ENCODE measurements around the gene PTPRR. TPM values are rescaled to one million over a fixed set of nuclear protein-coding genes. Genes with fewer than 3 reads are reported as not detected.

PTPRR gene
- total RNA-seq, 2 experiments from 2014 or later = not detected

GRCh38 chr12:70732287-70732686 lies 188.3 kb downstream of the PTPRR start:
- no peaks in the 10 kb centered on the region for H3K36me3 Mint-ChIP-seq (ENCODE audit: low read depth)

GRCh38 chr12:70730675-70731180 lies 189.8 kb downstream of the PTPRR start:
- H3K4me1 Mint-ChIP-seq = no peaks in the 10 kb centered on the region
- POLR2A ChIA-PET = no interaction called here
- no peak overlapping the region for H3K4me3 Mint-ChIP-seq
- H3K9me3 Mint-ChIP-seq = no peaks in the 10 kb centered on the region
- H3K36me3 Mint-ChIP-seq (ENCODE audit: low read depth) = no peaks in the 10 kb centered on the region
- peaks cover 3% of the 10 kb centered on the region for H3K27me3 Mint-ChIP-seq
- CTCF ChIA-PET = interaction anchor here (0.7 kb wide), 2 partner anchors 133 to 853 kb away, joined by 4 read pairs; no protein-coding TSS in a partner anchor
- no peak overlapping the region for H3K27ac Mint-ChIP-seq
- no peak for DNase-seq

More at GRCh38 chr12:70732287-70732686, 188.3 kb downstream of the PTPRR start:
- Mint-ChIP-seq H3K27ac (no peak overlapping the region), H3K27me3 (no peaks in the 10 kb centered on the region), H3K4me1 (no peaks in the 10 kb centered on the region), H3K9me3 (no peaks in the 10 kb centered on the region), H3K4me3 (no peak overlapping the region)
- ChIA-PET POLR2A (no interaction called here), CTCF (no interaction called here)
- no peak for DNase-seq

GRCh38 chr12:70724444-70724843 lies 196.1 kb downstream of the PTPRR start:
- H3K36me3 Mint-ChIP-seq (ENCODE audit: low read depth) = no peaks in the 10 kb centered on the region
- H3K9me3 Mint-ChIP-seq = no peaks in the 10 kb centered on the region
- H3K4me3 Mint-ChIP-seq = no peak overlapping the region
- H3K27ac Mint-ChIP-seq = no peak overlapping the region
- H3K4me1 Mint-ChIP-seq = peaks cover 5% of the 10 kb centered on the region
- no peak for DNase-seq
- H3K27me3 Mint-ChIP-seq = peaks cover 5% of the 10 kb centered on the region
- CTCF ChIA-PET = interaction anchor here (0.5 kb wide), 1 partner anchor 1436 kb away, joined by 3 read pairs; no protein-coding TSS in a partner anchor
- POLR2A ChIA-PET = no interaction called here

- no peaks in the 10 kb centered on the region for H3K9me3 Mint-ChIP-seq
- no peak overlapping the region for H3K4me3 Mint-ChIP-seq
- peaks cover 5% of the 10 kb centered on the region for H3K4me1 Mint-ChIP-seq
- DNase-seq = no peak
- peaks cover 7% of the 10 kb centered on the region for H3K27me3 Mint-ChIP-seq
- ChIA-PET CTCF (no interaction called here), POLR2A (no interaction called here)
- no peak overlapping the region for H3K27ac Mint-ChIP-seq
- no peaks in the 10 kb centered on the region for H3K36me3 Mint-ChIP-seq (ENCODE audit: low read depth)
Observed at GRCh38 chr12:70722584-70723343, 197.8 kb downstream of the PTPRR start.

- POLR2A ChIA-PET = no interaction called here
- no peak overlapping the region for H3K4me3 Mint-ChIP-seq
Observed at GRCh38 chr12:70721656-70722357, 198.7 kb downstream of the PTPRR start.

GRCh38 chr12:70721216-70721615 lies 199.3 kb downstream of the PTPRR start:
- Mint-ChIP-seq H3K27me3 (peaks cover 7% of the 10 kb centered on the region), H3K27ac (no peak overlapping the region), H3K4me3 (no peak overlapping the region), H3K36me3 (ENCODE audit: low read depth) (no peaks in the 10 kb centered on the region), H3K4me1 (peaks cover 5% of the 10 kb centered on the region), H3K9me3 (no peaks in the 10 kb centered on the region)
- CTCF ChIA-PET = no interaction called here
- DNase-seq = no peak
- POLR2A ChIA-PET = no interaction called here

More at GRCh38 chr12:70721656-70722357, 198.7 kb downstream of the PTPRR start:
- Mint-ChIP-seq H3K4me1 (peaks cover 5% of the 10 kb centered on the region), H3K9me3 (no peaks in the 10 kb centered on the region), H3K27ac (no peak overlapping the region), H3K27me3 (peaks cover 8% of the 10 kb centered on the region), H3K36me3 (ENCODE audit: low read depth) (no peaks in the 10 kb centered on the region)
- DNase-seq = no peak
- CTCF ChIA-PET = no interaction called here

GRCh38 chr12:70719672-70720420 lies 200.7 kb downstream of the PTPRR start:
- Mint-ChIP-seq H3K9me3 (no peaks in the 10 kb centered on the region), H3K36me3 (ENCODE audit: low read depth) (no peaks in the 10 kb centered on the region), H3K27me3 (peaks cover 9% of the 10 kb centered on the region), H3K27ac (no peak overlapping the region), H3K4me1 (peaks cover 5% of the 10 kb centered on the region), H3K4me3 (no peak overlapping the region)
- no peak for DNase-seq
- ChIA-PET POLR2A (no interaction called here), CTCF (interaction anchor here (0.6 to 1.0 kb wide), 2 partner anchors 117 to 130 kb away, joined by 3 to 6 read pairs; no protein-coding TSS in a partner anchor)

- peaks cover 9% of the 10 kb centered on the region for H3K27me3 Mint-ChIP-seq
- ChIA-PET CTCF (interaction anchor here (0.6 to 1.0 kb wide), 2 partner anchors 116 to 130 kb away, joined by 3 to 6 read pairs; no protein-coding TSS in a partner anchor), POLR2A (no interaction called here)
- no peak for DNase-seq
- H3K4me1 Mint-ChIP-seq = peaks cover 5% of the 10 kb centered on the region
- no peaks in the 10 kb centered on the region for H3K9me3 Mint-ChIP-seq
- H3K4me3 Mint-ChIP-seq = no peak overlapping the region
- no peaks in the 10 kb centered on the region for H3K36me3 Mint-ChIP-seq (ENCODE audit: low read depth)
- no peak overlapping the region for H3K27ac Mint-ChIP-seq
Observed at GRCh38 chr12:70719071-70719470, 201.5 kb downstream of the PTPRR start.

GRCh38 chr12:70711831-70712230 lies 208.7 kb downstream of the PTPRR start:
- ChIA-PET POLR2A (no interaction called here), CTCF (no interaction called here)
- Mint-ChIP-seq H3K36me3 (ENCODE audit: low read depth) (no peaks in the 10 kb centered on the region), H3K27me3 (peaks cover 21% of the 10 kb centered on the region), H3K4me3 (no peak overlapping the region), H3K9me3 (no peaks in the 10 kb centered on the region), H3K4me1 (no peaks in the 10 kb centered on the region), H3K27ac (no peak overlapping the region)
- DNase-seq = no peak

GRCh38 chr12:70709022-70709421 lies 211.5 kb downstream of the PTPRR start:
- H3K9me3 Mint-ChIP-seq = no peaks in the 10 kb centered on the region
- POLR2A ChIA-PET = no interaction called here
- CTCF ChIA-PET = no interaction called here
- H3K4me3 Mint-ChIP-seq = no peak overlapping the region
- H3K36me3 Mint-ChIP-seq (ENCODE audit: low read depth) = no peaks in the 10 kb centered on the region
- H3K27me3 Mint-ChIP-seq = peaks cover 16% of the 10 kb centered on the region
- no peak overlapping the region for H3K27ac Mint-ChIP-seq
- no peak for DNase-seq
- no peaks in the 10 kb centered on the region for H3K4me1 Mint-ChIP-seq

GRCh38 chr12:70706611-70707010 lies 213.9 kb downstream of the PTPRR start:
- H3K4me3 Mint-ChIP-seq = no peak overlapping the region
- ChIA-PET CTCF (no interaction called here), POLR2A (no interaction called here)
- DNase-seq = no peak
- no peak overlapping the region for H3K27ac Mint-ChIP-seq
- H3K4me1 Mint-ChIP-seq = no peaks in the 10 kb centered on the region
- peaks cover 9% of the 10 kb centered on the region for H3K27me3 Mint-ChIP-seq
- H3K36me3 Mint-ChIP-seq (ENCODE audit: low read depth) = no peaks in the 10 kb centered on the region
- no peaks in the 10 kb centered on the region for H3K9me3 Mint-ChIP-seq

- no peaks in the 10 kb centered on the region for H3K4me1 Mint-ChIP-seq
- H3K36me3 Mint-ChIP-seq (ENCODE audit: low read depth) = no peaks in the 10 kb centered on the region
- H3K27me3 Mint-ChIP-seq = no peaks in the 10 kb centered on the region
- POLR2A ChIA-PET = no interaction called here
- DNase-seq = no peak
- no peak overlapping the region for H3K27ac Mint-ChIP-seq
- no peaks in the 10 kb centered on the region for H3K9me3 Mint-ChIP-seq
- no peak overlapping the region for H3K4me3 Mint-ChIP-seq
- CTCF ChIA-PET = no interaction called here
Observed at GRCh38 chr12:70698345-70698744, 222.2 kb downstream of the PTPRR start.

GRCh38 chr12:70695361-70696023 lies 225.0 kb downstream of the PTPRR start:
- Mint-ChIP-seq H3K4me1 (no peaks in the 10 kb centered on the region), H3K27ac (no peak overlapping the region), H3K4me3 (no peak overlapping the region), H3K36me3 (ENCODE audit: low read depth) (no peaks in the 10 kb centered on the region), H3K9me3 (no peaks in the 10 kb centered on the region), H3K27me3 (no peaks in the 10 kb centered on the region)
- DNase-seq = no peak
- ChIA-PET POLR2A (no interaction called here), CTCF (no interaction called here)

All from activated CD4-positive, alpha-beta memory T cell treated with anti-CD3 and anti-CD28 coated beads, Interleukin-2, amount 10 ng/mL, durations not matched to agents 7 days and 5 days (primary cell).